Kidney epithelial cell (primary cell): ENCODE results near the gene TMEM156. TPM values are rescaled to one million over a fixed set of nuclear protein-coding genes. Genes with fewer than 3 reads are reported as not detected.

Experiments used
- DNase-seq: peaks from one replicate; pipeline ENCODE4 v3.0.0-alpha.2; 2010; ENCODE audit warnings: low read depth
- H3K27me3 ChIP-seq: 2 replicates; pipeline ENCODE4 v1.6.0; 2011; ENCODE audit warnings: low read length; ENCODE audit not compliant: control insufficient read depth, insufficient read depth
- H3K36me3 ChIP-seq: 2 replicates; pipeline ENCODE4 v1.5.1; 2011; ENCODE audit warnings: low read length; ENCODE audit not compliant: control insufficient read depth, insufficient read depth
- H3K4me3 ChIP-seq: 2 replicates; pipeline ENCODE4 v1.5.1; 2011; ENCODE audit warnings: low read depth, mild to moderate bottlenecking, control low read depth, low read length
- total RNA-seq: library from RNA; depleted of rRNA; stranded (reverse); fragments of >200 nt; gene quantifications from 2 replicates; pipeline ENCODE4 v1.2.3, GENCODE V29; 2015
- TF ChIP-seq, protein P1 (sequence below): IDR thresholded peaks from 2 replicates; pipeline ENCODE4 v1.5.1; 2011; ENCODE audit warnings: mild to moderate bottlenecking, moderate library complexity, low read length, control low read depth, inconsistent platforms; ENCODE audit not compliant: insufficient read depth, poor library complexity, severe bottlenecking

Gene TMEM156
- total RNA-seq, 1 donor from 2014 or later: 2.0 TPM

DNA sequence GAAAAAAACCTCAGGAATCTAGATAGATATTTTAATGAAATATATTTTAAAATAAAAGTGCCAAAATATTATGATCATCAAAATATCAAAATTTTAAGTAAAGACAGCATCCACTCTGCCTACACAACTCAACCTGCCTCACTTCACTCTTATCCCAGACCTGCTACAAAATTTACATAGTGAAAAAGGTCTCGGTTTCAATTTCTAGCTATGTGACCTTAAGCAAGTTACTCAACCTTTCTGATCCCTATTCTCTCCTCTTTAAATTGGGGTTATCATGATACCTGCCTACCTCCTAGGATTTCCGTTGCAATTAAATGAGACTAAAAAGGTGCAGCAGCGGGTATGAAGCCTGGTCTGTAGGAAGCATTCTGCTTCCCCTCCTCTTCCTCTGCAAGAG, 91.7 kb downstream of the TMEM156 start:
- TF ChIP-seq, protein P1, sequence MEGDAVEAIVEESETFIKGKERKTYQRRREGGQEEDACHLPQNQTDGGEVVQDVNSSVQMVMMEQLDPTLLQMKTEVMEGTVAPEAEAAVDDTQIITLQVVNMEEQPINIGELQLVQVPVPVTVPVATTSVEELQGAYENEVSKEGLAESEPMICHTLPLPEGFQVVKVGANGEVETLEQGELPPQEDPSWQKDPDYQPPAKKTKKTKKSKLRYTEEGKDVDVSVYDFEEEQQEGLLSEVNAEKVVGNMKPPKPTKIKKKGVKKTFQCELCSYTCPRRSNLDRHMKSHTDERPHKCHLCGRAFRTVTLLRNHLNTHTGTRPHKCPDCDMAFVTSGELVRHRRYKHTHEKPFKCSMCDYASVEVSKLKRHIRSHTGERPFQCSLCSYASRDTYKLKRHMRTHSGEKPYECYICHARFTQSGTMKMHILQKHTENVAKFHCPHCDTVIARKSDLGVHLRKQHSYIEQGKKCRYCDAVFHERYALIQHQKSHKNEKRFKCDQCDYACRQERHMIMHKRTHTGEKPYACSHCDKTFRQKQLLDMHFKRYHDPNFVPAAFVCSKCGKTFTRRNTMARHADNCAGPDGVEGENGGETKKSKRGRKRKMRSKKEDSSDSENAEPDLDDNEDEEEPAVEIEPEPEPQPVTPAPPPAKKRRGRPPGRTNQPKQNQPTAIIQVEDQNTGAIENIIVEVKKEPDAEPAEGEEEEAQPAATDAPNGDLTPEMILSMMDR: no peak
- no peak for DNase-seq
- H3K27me3 ChIP-seq: no peaks in the 10 kb centered on the region
- no peak overlapping the region for H3K4me3 ChIP-seq
- H3K36me3 ChIP-seq: peaks cover 3% of the 10 kb centered on the region

DNA sequence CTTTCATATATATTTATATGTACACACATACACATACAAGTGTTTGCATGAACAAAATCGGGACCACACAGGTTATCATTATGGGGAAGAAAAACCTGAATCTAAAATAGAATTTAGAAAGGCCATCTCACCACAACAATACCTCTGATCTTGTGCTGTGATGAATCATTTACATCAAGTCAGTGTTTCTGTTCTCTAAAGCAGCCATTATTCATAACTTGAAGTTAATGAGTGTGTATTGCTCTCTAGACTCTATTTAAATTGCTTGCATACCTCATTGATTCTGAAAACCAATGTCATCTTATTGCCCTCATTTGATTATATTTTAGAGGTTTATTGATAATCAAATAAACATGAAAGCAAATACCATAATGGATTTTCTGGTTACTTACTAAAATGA, 93.0 kb downstream of the TMEM156 start:
- H3K4me3 ChIP-seq: no peak overlapping the region
- DNase-seq: no peak
- TF ChIP-seq, protein P1: no peak
- no peaks in the 10 kb centered on the region for H3K27me3 ChIP-seq
- peaks cover 3% of the 10 kb centered on the region for H3K36me3 ChIP-seq

DNA sequence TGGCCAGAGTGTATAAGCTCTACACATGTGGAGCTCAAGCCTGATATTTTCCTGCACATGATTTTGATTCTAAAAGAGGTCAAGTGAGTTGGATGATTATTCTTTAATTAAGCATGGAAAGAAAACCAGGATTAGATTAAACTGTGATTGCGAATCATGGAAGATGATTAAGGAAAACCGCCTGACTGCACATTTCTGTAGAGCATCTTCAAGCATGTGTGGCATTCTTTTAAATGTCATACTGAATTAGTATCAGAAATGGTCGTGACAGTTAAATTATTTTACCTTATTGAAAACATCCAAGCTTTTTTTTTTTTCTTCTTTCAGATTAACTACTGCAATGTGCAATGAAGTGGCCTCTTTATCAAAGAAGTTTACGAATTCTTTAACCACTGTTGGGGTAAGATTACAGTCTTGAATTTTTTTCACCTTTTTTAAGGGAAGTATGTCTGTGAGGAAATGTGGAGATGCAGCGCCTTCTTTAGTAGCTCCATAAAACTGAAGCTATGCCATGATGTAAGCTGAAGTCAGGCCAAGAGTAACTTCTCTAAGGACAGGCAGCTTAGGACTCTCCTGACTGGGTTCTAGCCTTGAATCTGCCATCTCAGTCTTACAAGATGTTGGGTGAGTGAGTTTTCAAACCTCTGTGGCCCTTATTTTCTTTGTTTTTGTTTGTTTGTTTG, 96.7 kb downstream of the TMEM156 start:
- no peak overlapping the region for H3K4me3 ChIP-seq
- DNase-seq: no peak
- H3K27me3 ChIP-seq: no peaks in the 10 kb centered on the region
- TF ChIP-seq, protein P1: no peak
- H3K36me3 ChIP-seq: peaks cover 2% of the 10 kb centered on the region

DNA sequence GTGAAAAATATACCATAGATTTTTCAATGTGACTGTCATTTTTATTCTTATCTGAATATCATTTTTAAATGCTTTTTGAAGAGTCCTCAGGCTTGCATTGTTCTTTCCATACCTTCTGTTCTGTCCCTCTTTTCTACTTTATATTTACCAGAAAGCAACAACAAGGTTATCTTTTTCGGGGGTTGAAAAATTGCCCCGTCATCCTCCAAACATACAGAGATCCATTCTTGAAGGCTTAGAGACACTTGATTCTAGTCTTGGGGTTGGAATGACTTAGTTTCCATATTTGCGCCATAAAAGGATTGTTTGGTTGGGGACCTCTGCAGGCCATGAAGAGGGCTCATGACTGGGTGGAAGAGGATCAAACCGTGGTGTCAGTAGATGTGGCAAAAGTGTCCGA, 101.1 kb downstream of the TMEM156 start:
- Histone ChIP-seq H3K4me3 (no peak overlapping the region), H3K36me3 (peaks cover 2% of the 10 kb centered on the region), H3K27me3 (no peaks in the 10 kb centered on the region)
- no peak for DNase-seq
- TF ChIP-seq, protein P1: no peak

DNA sequence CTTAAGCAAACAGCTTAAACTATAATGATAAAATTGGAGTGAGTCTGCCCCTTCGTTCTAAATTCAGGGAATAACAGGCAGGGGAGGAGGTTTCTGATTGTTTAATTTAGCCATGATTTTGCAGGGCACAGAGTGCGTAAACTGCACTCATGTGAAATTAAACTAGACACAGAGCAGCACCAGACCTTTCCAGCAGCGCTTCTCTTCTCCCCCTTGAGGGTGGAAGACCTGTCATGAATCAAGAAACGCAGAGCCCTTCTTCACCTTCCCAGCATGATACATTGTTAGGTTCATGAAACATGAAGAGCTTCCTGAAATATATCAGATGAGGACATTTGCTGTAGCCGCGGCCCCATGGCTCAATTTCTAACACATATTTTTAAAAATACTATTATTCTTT, 101.5 kb downstream of the TMEM156 start:
- Histone ChIP-seq H3K27me3 (no peaks in the 10 kb centered on the region), H3K4me3 (no peak overlapping the region), H3K36me3 (peaks cover 2% of the 10 kb centered on the region)
- DNase-seq: no peak
- TF ChIP-seq, protein P1: no peak

DNA sequence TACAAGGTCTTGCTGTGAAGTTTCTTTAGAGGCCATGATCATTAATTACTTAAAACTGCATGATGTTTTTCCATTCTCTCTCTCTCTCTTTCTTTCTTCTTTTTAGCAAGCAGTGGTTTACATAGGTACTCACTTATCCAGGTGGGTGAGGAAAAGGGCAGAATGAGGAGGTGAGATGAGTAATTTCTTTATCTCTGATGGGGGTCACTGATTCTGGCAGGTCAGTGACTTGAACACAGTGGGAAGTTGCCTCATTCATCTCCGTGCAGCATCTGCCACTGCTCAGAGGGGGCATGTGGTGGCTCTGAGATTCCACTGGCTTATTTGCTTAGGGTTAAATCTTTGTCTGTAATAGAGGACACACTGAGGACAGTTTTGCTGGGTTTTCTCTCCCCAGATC, 102.0 kb downstream of the TMEM156 start:
- no peak for DNase-seq
- TF ChIP-seq, protein P1: no peak
- H3K36me3 ChIP-seq: peaks cover 2% of the 10 kb centered on the region

More for the DNA sequence above, 102.0 kb downstream of the TMEM156 start:
- H3K4me3 ChIP-seq: no peak overlapping the region
- no peaks in the 10 kb centered on the region for H3K27me3 ChIP-seq
